ENCODE results near the gene DCUN1D1. TPM values are rescaled to one million over a fixed set of nuclear protein-coding genes. Genes with fewer than 3 reads are reported as not detected.

DCUN1D1 gene
- total RNA-seq, 1 experiment from 2014 or later = 75.3 TPM

- no peaks in the 10 kb centered on the region for H3K4me1 ChIP-seq (ENCODE audit: insufficient read depth, low read length, poor library complexity, severe bottlenecking)
- no peaks in the 10 kb centered on the region for H3K27me3 ChIP-seq (replicated peaks; ENCODE audit: insufficient read depth, low read depth, low read length, poor library complexity)
- H3K36me3 ChIP-seq (ENCODE audit: insufficient read depth, low read length, poor library complexity, severe bottlenecking) = peaks cover 5% of the 10 kb centered on the region
- no TSS peak for BruUV-seq (replicated peaks)
- H3K27ac ChIP-seq (ENCODE audit: low read depth, low read length, poor library complexity, severe bottlenecking) = no peak overlapping the region
- no peak overlapping the region for H3K4me3 ChIP-seq (ENCODE audit: low read depth, low read length, poor library complexity, severe bottlenecking)
- POLR2A ChIA-PET (ENCODE audit: low non-redundant PET) = no interaction called here
- TF ChIP-seq EZH2 (IDR thresholded peaks at IDR 0.05; ENCODE audit: borderline replicate concordance, low read depth, low read length, poor library complexity, severe bottlenecking) = no peak
- TF ChIP-seq CTCF (conservative IDR thresholded peaks at IDR 0.05; ENCODE audit: low read depth, low read length) = no peak
- no peaks in the 10 kb centered on the region for H3K9me3 ChIP-seq (ENCODE audit: low read depth, low read length, poor library complexity, severe bottlenecking)
- DNase-seq (ENCODE audit: low spot score) = no peak
- CTCF ChIA-PET = no interaction called here
- intact Hi-C loops (cut with micrococcal nuclease; ENCODE audit: unreplicated experiment) = loop anchor here (10.0 kb wide), 2 partner anchors 189 to 491 kb away; no protein-coding TSS in a partner anchor
These were observed 76.2 kb downstream of the DCUN1D1 start for GRCh38 chr3:182904164-182904563.

GRCh38 chr3:182902236-182902635 lies 78.1 kb downstream of the DCUN1D1 start:
- POLR2A ChIA-PET (ENCODE audit: low non-redundant PET) = no interaction called here
- BruUV-seq (replicated peaks) = no TSS peak
- H3K4me1 ChIP-seq (ENCODE audit: insufficient read depth, low read length, poor library complexity, severe bottlenecking) = no peaks in the 10 kb centered on the region
- intact Hi-C loops (cut with micrococcal nuclease; ENCODE audit: unreplicated experiment) = loop anchor here (10.0 kb wide), 2 partner anchors 187 to 493 kb away; no protein-coding TSS in a partner anchor
- H3K27ac ChIP-seq (ENCODE audit: low read depth, low read length, poor library complexity, severe bottlenecking) = no peak overlapping the region
- H3K4me3 ChIP-seq (ENCODE audit: low read depth, low read length, poor library complexity, severe bottlenecking) = no peak overlapping the region
- H3K9me3 ChIP-seq (ENCODE audit: low read depth, low read length, poor library complexity, severe bottlenecking) = no peaks in the 10 kb centered on the region
- H3K27me3 ChIP-seq (replicated peaks; ENCODE audit: insufficient read depth, low read depth, low read length, poor library complexity) = no peaks in the 10 kb centered on the region
- no peak for DNase-seq (ENCODE audit: low spot score)
- peaks cover 5% of the 10 kb centered on the region for H3K36me3 ChIP-seq (ENCODE audit: insufficient read depth, low read length, poor library complexity, severe bottlenecking)
- TF ChIP-seq CTCF (conservative IDR thresholded peaks at IDR 0.05; ENCODE audit: low read depth, low read length) (no peak), EZH2 (IDR thresholded peaks at IDR 0.05; ENCODE audit: borderline replicate concordance, low read depth, low read length, poor library complexity, severe bottlenecking) (no peak)
- CTCF ChIA-PET = no interaction called here

GRCh38 chr3:182896553-182896952 lies 83.8 kb downstream of the DCUN1D1 start:
- no TSS peak for BruUV-seq (replicated peaks)
- CTCF ChIA-PET = no interaction called here
- Histone ChIP-seq H3K4me3 (ENCODE audit: low read depth, low read length, poor library complexity, severe bottlenecking) (no peak overlapping the region), H3K36me3 (ENCODE audit: insufficient read depth, low read length, poor library complexity, severe bottlenecking) (no peaks in the 10 kb centered on the region), H3K4me1 (ENCODE audit: insufficient read depth, low read length, poor library complexity, severe bottlenecking) (no peaks in the 10 kb centered on the region), H3K27me3 (replicated peaks; ENCODE audit: insufficient read depth, low read depth, low read length, poor library complexity) (no peaks in the 10 kb centered on the region), H3K27ac (ENCODE audit: low read depth, low read length, poor library complexity, severe bottlenecking) (no peak overlapping the region), H3K9me3 (ENCODE audit: low read depth, low read length, poor library complexity, severe bottlenecking) (no peaks in the 10 kb centered on the region)
- DNase-seq (ENCODE audit: low spot score) = no peak
- no peak for TF ChIP-seq EZH2 (IDR thresholded peaks at IDR 0.05; ENCODE audit: borderline replicate concordance, low read depth, low read length, poor library complexity, severe bottlenecking)
- TF ChIP-seq CTCF (conservative IDR thresholded peaks at IDR 0.05; ENCODE audit: low read depth, low read length) = no peak
- POLR2A ChIA-PET (ENCODE audit: low non-redundant PET) = no interaction called here
- intact Hi-C loops (cut with micrococcal nuclease; ENCODE audit: unreplicated experiment) = no loop called here

Data from A673 (cell line).